Neuronal stem cell (in vitro differentiated cells): Measurements from ENCODE around the gene ACHE.
"Not testable (repeated sequence)": the region's sequence is repeated elsewhere in the genome, so short reads cannot be mapped to it uniquely, and the experiment has no call there.

Source experiments
- DNase-seq: peaks from one replicate; pipeline ENCODE4 v3.0.0-alpha.2; 2013; ENCODE audit warnings: low spot score
- H2AFZ ChIP-seq: one replicate; pipeline ENCODE4 v1.6.1; 2013; ENCODE audit warnings: mild to moderate bottlenecking, low read length, inconsistent platforms
- H2AK5ac ChIP-seq: 2 replicates; pipeline ENCODE4 v1.6.1; 2013; ENCODE audit warnings: low read depth, mild to moderate bottlenecking, inconsistent platforms, low read length, moderate library complexity, mixed read lengths
- H2BK120ac ChIP-seq: 2 replicates; pipeline ENCODE4 v1.6.1; 2013; ENCODE audit warnings: low read depth, mild to moderate bottlenecking, inconsistent platforms, low read length, moderate library complexity, mixed read lengths
- H2BK12ac ChIP-seq: one replicate; pipeline ENCODE4 v1.6.1; 2013; ENCODE audit warnings: low read length, inconsistent platforms
- H2BK15ac ChIP-seq: 2 replicates; pipeline ENCODE4 v1.6.1; 2013; ENCODE audit warnings: mild to moderate bottlenecking, low read length, inconsistent platforms, mixed read lengths
- H2BK5ac ChIP-seq: one replicate; pipeline ENCODE4 v1.6.1; 2013; ENCODE audit warnings: inconsistent platforms, mild to moderate bottlenecking, low read length, moderate library complexity
- H3K14ac ChIP-seq: one replicate; pipeline ENCODE4 v1.6.1; 2013; ENCODE audit warnings: low read length, inconsistent platforms
- H3K18ac ChIP-seq: 2 replicates; pipeline ENCODE4 v1.6.1; 2013; ENCODE audit warnings: low read length, inconsistent platforms
- H3K23ac ChIP-seq: 2 replicates; pipeline ENCODE4 v1.6.1; 2013; ENCODE audit warnings: low read depth, mild to moderate bottlenecking, mixed read lengths, low read length, inconsistent platforms; ENCODE audit not compliant: poor library complexity
- H3K27ac ChIP-seq: replicated peaks from 3 replicates; pipeline ENCODE4 v1.5.1; 2013; ENCODE audit warnings: low read length, inconsistent platforms
- H3K27me3 ChIP-seq, 3 experiments: 2 replicates each; pipeline ENCODE4 v1.6.1; 2013; ENCODE audit warnings: low read length in 3 of 3, mild to moderate bottlenecking in 2 of 3, inconsistent platforms in 1 of 3, low read depth in 1 of 3, mixed read lengths in 1 of 3, moderate library complexity in 1 of 3; ENCODE audit not compliant: control insufficient read depth in 3 of 3, insufficient read depth in 3 of 3
- H3K36me3 ChIP-seq, 2 donors: replicated peaks in 1 of 2; 2 replicates each; pipeline ENCODE4 v1.6.1; 2013; ENCODE audit warnings: low read length in 2 of 2; ENCODE audit not compliant: control insufficient read depth in 2 of 2, insufficient read depth in 2 of 2
- H3K4ac ChIP-seq: 2 replicates; pipeline ENCODE4 v1.6.1; 2013; ENCODE audit warnings: inconsistent platforms, mild to moderate bottlenecking, low read length, moderate library complexity
- H3K4me1 ChIP-seq, 2 donors: 1 replicate in 1 of 2; 2 replicates in 1 of 2; pipeline ENCODE4 v1.6.1; 2013; ENCODE audit warnings: low read length in 2 of 2, low read depth in 1 of 2; ENCODE audit not compliant: control insufficient read depth in 2 of 2, insufficient read depth in 1 of 2
- H3K4me2 ChIP-seq: one replicate; pipeline ENCODE4 v1.6.1; 2013; ENCODE audit warnings: mild to moderate bottlenecking, low read length, inconsistent platforms; ENCODE audit not compliant: insufficient read depth, poor library complexity, severe bottlenecking
- H3K4me3 ChIP-seq, 2 donors: 2 replicates each; pipeline ENCODE4 v1.5.1; 2013; ENCODE audit warnings: low read length in 2 of 2, mild to moderate bottlenecking in 2 of 2, inconsistent platforms in 1 of 2, moderate library complexity in 1 of 2
- H3K79me1 ChIP-seq: one replicate; pipeline ENCODE4 v1.6.1; 2013; ENCODE audit warnings: low read depth, mild to moderate bottlenecking, inconsistent platforms, low read length, moderate library complexity
- H3K9ac ChIP-seq: one replicate; pipeline ENCODE4 v1.6.1; 2013; ENCODE audit warnings: mild to moderate bottlenecking, low read depth, low read length, inconsistent platforms; ENCODE audit not compliant: poor library complexity
- H3K9me3 ChIP-seq, 2 donors: replicated peaks in 1 of 2; 2 replicates each; pipeline versions ENCODE3 to v1.6.1; 2013; ENCODE audit warnings: low read length in 2 of 2, mild to moderate bottlenecking in 2 of 2, inconsistent platforms in 1 of 2, low read depth in 1 of 2, mixed read lengths in 1 of 2, moderate library complexity in 1 of 2; ENCODE audit not compliant: control insufficient read depth in 2 of 2, insufficient read depth in 1 of 2
- H4K8ac ChIP-seq: one replicate; pipeline ENCODE4 v1.6.1; 2013; ENCODE audit warnings: low read depth, mild to moderate bottlenecking, inconsistent platforms, low read length, moderate library complexity
- H4K91ac ChIP-seq: one replicate; pipeline ENCODE4 v1.6.1; 2013; ENCODE audit warnings: low read length, low read depth, mild to moderate bottlenecking, inconsistent platforms; ENCODE audit not compliant: poor library complexity
- WGBS, 2 donors: extraction: QIAGEN DNeasy Blood & Tissue Kit; methylation state at CpG; one replicate each; pipeline ENCODE4 v1.1.7; 2013; ENCODE audit warnings: missing lambda C conversion rate in 2 of 2, mixed read lengths in 1 of 2; ENCODE audit not compliant: insufficient read length in 2 of 2, insufficient replicate concordance in 1 of 2; ENCODE audit errors: extremely low coverage in 2 of 2; 5-methylcytosine and 5-hydroxymethylcytosine counted together

Gene ACHE

GRCh38 chr7:100914879-100915447 lies 19.3 kb upstream of the ACHE start:
- H4K91ac ChIP-seq: no peak overlapping the region
- H3K27me3 ChIP-seq: no peaks in the 10 kb centered on the region
- no peak overlapping the region for H2BK12ac ChIP-seq
- no peak overlapping the region for H2BK15ac ChIP-seq
- H3K18ac ChIP-seq: no peak overlapping the region
- no peak overlapping the region for H3K14ac ChIP-seq
- no peak overlapping the region for H3K27ac ChIP-seq
- DNase-seq: no peak
- no CpG with 5 or more reads among the region's 8 CpGs for WGBS, 2 donors
- no peaks in the 10 kb centered on the region for H3K9me3 ChIP-seq
- H2BK5ac ChIP-seq: no peak overlapping the region
- no peak overlapping the region for H3K4me3 ChIP-seq
- no peak overlapping the region for H3K23ac ChIP-seq
- no peak overlapping the region for H2AFZ ChIP-seq
- no peak overlapping the region for H3K9ac ChIP-seq
- H3K4ac ChIP-seq: no peak overlapping the region
- H2AK5ac ChIP-seq: no peak overlapping the region
- H4K8ac ChIP-seq: no peak overlapping the region
- H3K36me3 ChIP-seq: no peaks in the 10 kb centered on the region
- no peaks in the 10 kb centered on the region for H3K4me1 ChIP-seq
- H2BK120ac ChIP-seq: no peak overlapping the region
- H3K79me1 ChIP-seq: no peaks in the 10 kb centered on the region
- no peak overlapping the region for H3K4me2 ChIP-seq

- Histone ChIP-seq H3K36me3 (no peaks in the 10 kb centered on the region), H2AK5ac (no peak overlapping the region), H2BK120ac (no peak overlapping the region), H2BK15ac (no peak overlapping the region), H3K27me3 (no peaks in the 10 kb centered on the region), H2AFZ (no peak overlapping the region), H3K9ac (no peak overlapping the region), H3K18ac (no peak overlapping the region), H4K8ac (no peak overlapping the region), H4K91ac (no peak overlapping the region), H3K4me2 (no peak overlapping the region), H2BK5ac (no peak overlapping the region), H3K14ac (no peak overlapping the region), H3K4ac (no peak overlapping the region), H3K79me1 (no peaks in the 10 kb centered on the region), H3K4me3 (no peak overlapping the region), H2BK12ac (no peak overlapping the region), H3K27ac (no peak overlapping the region), H3K23ac (no peak overlapping the region), H3K9me3 (no peaks in the 10 kb centered on the region), H3K4me1 (no peaks in the 10 kb centered on the region)
- DNase-seq: no peak
- no CpG with 5 or more reads among the region's 15 CpGs for WGBS, 2 donors
Measured at GRCh38 chr7:100914208-100914878, 18.7 kb upstream of the ACHE start.

- WGBS, 2 donors: no CpG with 5 or more reads among the region's 3 CpGs
- Histone ChIP-seq H3K18ac (no peak overlapping the region), H3K23ac (no peak overlapping the region)
Measured at GRCh38 chr7:100911484-100911883, 15.8 kb upstream of the ACHE start.

GRCh38 chr7:100910443-100910842 lies 14.8 kb upstream of the ACHE start:
- not testable (repeated sequence) for H3K18ac ChIP-seq, H2BK5ac ChIP-seq, H4K8ac ChIP-seq, H3K4me1 ChIP-seq, H3K14ac ChIP-seq, H3K23ac ChIP-seq, H3K4ac ChIP-seq, H3K27me3 ChIP-seq, H4K91ac ChIP-seq, DNase-seq, H3K79me1 ChIP-seq, H3K9ac ChIP-seq, H3K4me3 ChIP-seq, H2AFZ ChIP-seq, H2BK15ac ChIP-seq, H2AK5ac ChIP-seq, H3K27ac ChIP-seq, H3K9me3 ChIP-seq, H2BK120ac ChIP-seq, H3K4me2 ChIP-seq, H2BK12ac ChIP-seq, H3K36me3 ChIP-seq
- no CpG with 5 or more reads among the region's 7 CpGs for WGBS, 2 donors

More at GRCh38 chr7:100911484-100911883, 15.8 kb upstream of the ACHE start:
- Histone ChIP-seq H3K4ac (no peak overlapping the region), H3K79me1 (no peaks in the 10 kb centered on the region), H3K27ac (no peak overlapping the region), H2AFZ (no peak overlapping the region), H2BK12ac (no peak overlapping the region), H3K36me3 (no peaks in the 10 kb centered on the region), H3K9me3 (no peaks in the 10 kb centered on the region), H2AK5ac (no peak overlapping the region), H2BK120ac (no peak overlapping the region), H2BK5ac (no peak overlapping the region), H3K4me3 (no peak overlapping the region), H4K8ac (no peak overlapping the region), H3K14ac (no peak overlapping the region), H4K91ac (no peak overlapping the region), H3K9ac (no peak overlapping the region), H3K27me3 (no peaks in the 10 kb centered on the region), H3K4me2 (no peak overlapping the region), H3K4me1 (no peaks in the 10 kb centered on the region), H2BK15ac (no peak overlapping the region)
- no peak for DNase-seq
